NCI-H2081 treated with DMSO at 0.1 percent for 48 hours (cell line): ENCODE results near the gene NELL1.

Source experiments
- DNase-seq: peaks from one replicate; lab custom pipeline; 2025; lab: John Stamatoyannopoulos, UW

The NELL1 gene

GRCh38 chr11:21415606-21416005 is 746.2 kb downstream of the NELL1 start:
- no peak for DNase-seq

- no peak for DNase-seq
Measured at GRCh38 chr11:21421711-21422329, 752.4 kb downstream of the NELL1 start.

GRCh38 chr11:21426931-21427330 is 757.5 kb downstream of the NELL1 start:
- no peak for DNase-seq

GRCh38 chr11:21427726-21428125 is 758.3 kb downstream of the NELL1 start:
- DNase-seq, result no peak

GRCh38 chr11:21428796-21429195 is 759.4 kb downstream of the NELL1 start:
- no peak for DNase-seq

GRCh38 chr11:21429401-21429800 is 760.0 kb downstream of the NELL1 start:
- DNase-seq, result no peak

- no peak for DNase-seq
Measured at GRCh38 chr11:21430537-21430936, 761.2 kb downstream of the NELL1 start.

- DNase-seq, result no peak
Measured at GRCh38 chr11:21446939-21447590, 777.7 kb downstream of the NELL1 start.

GRCh38 chr11:21447871-21448270 is 778.5 kb downstream of the NELL1 start:
- no peak for DNase-seq

- DNase-seq, result no peak
Measured at GRCh38 chr11:21456186-21456585, 786.8 kb downstream of the NELL1 start.

GRCh38 chr11:21460082-21460481 is 790.7 kb downstream of the NELL1 start:
- DNase-seq, result no peak

- DNase-seq, result no peak
Measured at GRCh38 chr11:21461701-21462100, 792.3 kb downstream of the NELL1 start.

GRCh38 chr11:21464601-21465193 is 795.3 kb downstream of the NELL1 start:
- no peak for DNase-seq

GRCh38 chr11:21465203-21465602 is 795.8 kb downstream of the NELL1 start:
- no peak for DNase-seq

- DNase-seq, result no peak
Measured at GRCh38 chr11:21465920-21466319, 796.5 kb downstream of the NELL1 start.

- no peak for DNase-seq
Measured at GRCh38 chr11:21470521-21470920, 801.1 kb downstream of the NELL1 start.

- DNase-seq, result no peak
Measured at GRCh38 chr11:21472261-21472660, 802.9 kb downstream of the NELL1 start.

GRCh38 chr11:21474529-21474928 is 805.1 kb downstream of the NELL1 start:
- DNase-seq, result no peak

GRCh38 chr11:21475276-21475675 is 805.9 kb downstream of the NELL1 start:
- no peak for DNase-seq

GRCh38 chr11:21476588-21476987 is 807.2 kb downstream of the NELL1 start:
- DNase-seq, result no peak

GRCh38 chr11:21480240-21480639 is 810.9 kb downstream of the NELL1 start:
- DNase-seq, result no peak

- DNase-seq, result no peak
Measured at GRCh38 chr11:21481255-21481654, 811.9 kb downstream of the NELL1 start.

GRCh38 chr11:21484039-21484438 is 814.7 kb downstream of the NELL1 start:
- DNase-seq, result no peak

GRCh38 chr11:21485006-21485405 is 815.6 kb downstream of the NELL1 start:
- DNase-seq, result no peak
